Ascending aorta (tissue), 2 donors: ENCODE measurements around the gene PDE4B. TPM values are rescaled to one million over a fixed set of nuclear protein-coding genes. Genes with fewer than 3 reads are reported as not detected.

Experiments used
- DNase-seq, 2 donors: peaks; one replicate each; pipeline ENCODE4 v3.0.0-alpha.2; 2019; ENCODE audit warnings: low spot score in 2 of 2
- H3K27ac ChIP-seq, 2 donors: fragments of 200-600 bp; sonication (generic); one replicate each; pipeline ENCODE4 v1.5.1; 2016 to 2017; ENCODE audit warnings: mild to moderate bottlenecking in 1 of 2
- H3K27me3 ChIP-seq: fragments of 200-600 bp; sonication (generic); one replicate; pipeline ENCODE4 v1.5.1; 2017
- H3K36me3 ChIP-seq, 2 donors: fragments of 200-600 bp; sonication (generic); one replicate each; pipeline ENCODE4 v1.5.1; 2016
- H3K4me1 ChIP-seq, 2 donors: fragments of 200-600 bp; sonication (generic); one replicate each; pipeline ENCODE4 v1.5.1; 2016 to 2017; ENCODE audit warnings: mild to moderate bottlenecking in 1 of 2
- H3K4me3 ChIP-seq, 2 donors: fragments of 200-600 bp; sonication (generic); one replicate each; pipeline ENCODE4 v1.5.1; 2016 to 2017; ENCODE audit warnings: mild to moderate bottlenecking in 1 of 2
- H3K9me3 ChIP-seq, 2 donors: fragments of 200-600 bp; sonication (generic); one replicate each; pipeline ENCODE4 v1.5.1; 2016
- intact Hi-C: fragments of 100-400 bp; cut with DNase I; formaldehyde crosslinking; loops from one replicate; pipeline ENCODE4 v1.15.1; 2023
- total RNA-seq: library from RNA; depleted of rRNA; stranded (reverse); fragments of >200 nt; gene quantifications from one replicate; pipeline ENCODE4 v1.1.0, GENCODE V29; 2016
- TF ChIP-seq, protein P1 (sequence below), 3 experiments: fragments of 200-600 bp in 2 of 3; fragments of 450-650 bp in 1 of 3; sonication (generic) in 2 of 3; IDR thresholded peaks; one replicate each; pipeline ENCODE4 v1.5.1; 2016 to 2019; ENCODE audit warnings: antibody characterized with exemption in 3 of 3, mild to moderate bottlenecking in 1 of 3, moderate library complexity in 1 of 3

PDE4B gene
- total RNA-seq, 1 donor from 2014 or later, result 4.5 TPM

DNA sequence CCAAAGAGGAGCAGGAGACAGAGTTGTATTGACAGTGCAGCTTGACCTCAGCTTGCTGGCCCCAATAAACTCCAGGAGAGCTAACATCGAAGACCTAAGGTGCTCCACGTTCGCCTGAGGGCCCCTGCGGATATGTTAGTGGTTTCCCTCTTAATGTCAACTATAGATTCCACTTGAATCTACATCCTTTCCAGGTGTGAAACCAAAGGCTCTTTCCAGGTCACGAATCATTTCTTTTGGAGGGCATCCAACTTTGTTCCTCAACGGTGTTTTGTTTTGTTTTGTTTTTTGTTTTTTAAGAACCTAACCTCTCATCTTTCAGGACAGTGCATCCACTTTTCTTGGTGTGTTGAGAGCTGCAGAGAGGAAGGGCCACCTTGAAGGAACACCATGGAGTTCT lies 473.7 kb downstream of the PDE4B start:
- no peaks in the 10 kb centered on the region for H3K9me3 ChIP-seq
- H3K4me1 ChIP-seq, result peaks cover 7 to 9% of the 10 kb centered on the region in 2 donors
- H3K27me3 ChIP-seq, result no peaks in the 10 kb centered on the region
- no peaks in the 10 kb centered on the region for H3K36me3 ChIP-seq
- TF ChIP-seq, protein P1, sequence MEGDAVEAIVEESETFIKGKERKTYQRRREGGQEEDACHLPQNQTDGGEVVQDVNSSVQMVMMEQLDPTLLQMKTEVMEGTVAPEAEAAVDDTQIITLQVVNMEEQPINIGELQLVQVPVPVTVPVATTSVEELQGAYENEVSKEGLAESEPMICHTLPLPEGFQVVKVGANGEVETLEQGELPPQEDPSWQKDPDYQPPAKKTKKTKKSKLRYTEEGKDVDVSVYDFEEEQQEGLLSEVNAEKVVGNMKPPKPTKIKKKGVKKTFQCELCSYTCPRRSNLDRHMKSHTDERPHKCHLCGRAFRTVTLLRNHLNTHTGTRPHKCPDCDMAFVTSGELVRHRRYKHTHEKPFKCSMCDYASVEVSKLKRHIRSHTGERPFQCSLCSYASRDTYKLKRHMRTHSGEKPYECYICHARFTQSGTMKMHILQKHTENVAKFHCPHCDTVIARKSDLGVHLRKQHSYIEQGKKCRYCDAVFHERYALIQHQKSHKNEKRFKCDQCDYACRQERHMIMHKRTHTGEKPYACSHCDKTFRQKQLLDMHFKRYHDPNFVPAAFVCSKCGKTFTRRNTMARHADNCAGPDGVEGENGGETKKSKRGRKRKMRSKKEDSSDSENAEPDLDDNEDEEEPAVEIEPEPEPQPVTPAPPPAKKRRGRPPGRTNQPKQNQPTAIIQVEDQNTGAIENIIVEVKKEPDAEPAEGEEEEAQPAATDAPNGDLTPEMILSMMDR (IDR thresholded peaks at IDR 0.05), result no peak
- no peak overlapping the region for H3K4me3 ChIP-seq
- no peak for DNase-seq
- no peak overlapping the region for H3K27ac ChIP-seq
- intact Hi-C loops, result loop anchor here (10.0 kb wide), 1 partner anchor 842 kb away; the partner anchor contains the start of genes LEPR and LEPROT

DNA sequence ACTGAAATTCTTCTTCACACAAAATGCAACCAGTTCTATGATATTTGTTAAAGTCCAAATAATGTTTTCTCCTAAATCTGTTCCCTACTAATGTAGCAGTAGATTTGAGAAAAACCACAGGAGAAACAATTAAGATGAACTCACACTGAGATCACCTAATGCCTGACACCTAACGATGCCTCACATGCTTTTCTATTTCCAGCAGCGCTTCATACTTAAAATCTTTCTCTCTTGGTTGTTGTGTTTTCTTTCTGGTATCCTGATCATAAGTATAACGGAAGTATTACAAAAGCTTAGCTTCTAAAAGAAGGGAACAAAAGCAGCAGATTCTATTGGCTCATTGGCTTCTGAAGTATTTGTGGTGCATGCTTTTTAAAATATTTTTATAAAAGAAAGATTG lies 474.1 kb downstream of the PDE4B start:
- H3K4me3 ChIP-seq, result no peak overlapping the region
- H3K9me3 ChIP-seq, result no peaks in the 10 kb centered on the region
- TF ChIP-seq, protein P1 (IDR thresholded peaks at IDR 0.05), result no peak
- H3K27ac ChIP-seq, result no peak overlapping the region
- intact Hi-C loops, result loop anchor here (10.0 kb wide), 1 partner anchor 842 kb away; the partner anchor contains the start of genes LEPR and LEPROT
- H3K27me3 ChIP-seq, result no peaks in the 10 kb centered on the region
- peaks cover 8 to 12% of the 10 kb centered on the region in 2 donors for H3K4me1 ChIP-seq
- no peak for DNase-seq
- H3K36me3 ChIP-seq, result no peaks in the 10 kb centered on the region

DNA sequence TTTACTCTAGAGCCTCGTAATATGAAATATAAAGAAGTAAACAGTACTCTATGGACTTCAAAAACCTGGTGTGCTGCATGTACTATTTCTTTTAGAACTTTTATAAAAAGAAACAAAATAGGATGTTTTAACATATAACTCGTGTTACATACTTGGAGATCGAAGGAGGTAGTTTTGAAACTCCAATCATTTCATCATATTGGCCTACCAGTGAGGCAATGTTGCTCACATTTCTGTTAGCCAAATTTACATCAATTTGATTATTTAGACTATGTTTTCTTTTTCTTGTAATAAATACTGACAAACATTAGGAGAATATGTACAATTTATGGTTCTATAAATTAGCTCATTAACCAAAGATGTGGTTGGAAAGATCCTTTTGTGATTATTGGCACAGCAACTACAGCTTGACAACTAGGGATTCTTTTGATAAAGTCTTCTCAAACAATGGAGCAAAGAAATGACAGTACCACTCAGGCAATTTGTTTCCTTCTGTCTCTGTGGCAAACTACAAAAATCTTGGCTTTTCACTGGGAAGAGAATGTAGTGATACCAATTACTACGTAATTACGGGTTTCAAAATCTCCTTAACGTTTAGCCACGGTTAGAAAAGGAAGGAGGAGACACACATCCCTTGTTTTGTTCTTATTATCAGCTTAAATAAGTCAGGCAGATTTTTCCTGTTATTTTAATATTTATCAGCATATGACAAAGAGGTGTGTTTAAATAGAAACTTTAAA lies 474.7 kb downstream of the PDE4B start:
- Histone ChIP-seq H3K27me3 (no peaks in the 10 kb centered on the region), H3K4me1 (peaks cover 12 to 17% of the 10 kb centered on the region in 2 donors), H3K36me3 (no peaks in the 10 kb centered on the region), H3K4me3 (no peak overlapping the region), H3K9me3 (no peaks in the 10 kb centered on the region), H3K27ac (no peak overlapping the region)
- TF ChIP-seq, protein P1 (IDR thresholded peaks at IDR 0.05), result no peak
- intact Hi-C loops, result loop anchor here (10.0 kb wide), 1 partner anchor 843 kb away; the partner anchor contains the start of genes LEPR and LEPROT
- DNase-seq, result no peak

DNA sequence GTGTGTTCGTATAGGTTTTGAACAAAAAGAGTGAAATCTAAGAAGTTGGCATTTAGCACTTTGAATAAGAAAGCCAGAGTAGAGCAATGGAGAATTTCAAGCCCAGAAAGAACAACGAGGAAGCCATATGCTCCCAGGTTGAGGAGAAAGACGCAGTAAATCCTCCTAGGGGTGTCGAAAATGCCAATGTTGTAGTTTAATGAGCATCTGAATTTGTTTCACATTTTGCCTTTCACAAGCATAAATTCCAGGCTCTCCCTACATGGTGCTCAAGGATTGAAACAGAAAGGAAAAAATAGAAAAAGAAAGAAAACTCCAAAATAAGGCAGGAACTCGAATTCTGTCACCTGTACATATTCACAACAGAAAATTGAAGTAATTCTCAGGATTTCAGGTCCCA lies 476.5 kb downstream of the PDE4B start:
- Histone ChIP-seq H3K36me3 (no peaks in the 10 kb centered on the region), H3K4me1 (peaks cover 12 to 17% of the 10 kb centered on the region in 2 donors), H3K9me3 (no peaks in the 10 kb centered on the region), H3K27me3 (no peaks in the 10 kb centered on the region), H3K27ac (no peak overlapping the region), H3K4me3 (no peak overlapping the region)
- DNase-seq, result no peak
- intact Hi-C loops, result loop anchor here (10.0 kb wide), 1 partner anchor 844 kb away; the partner anchor contains the start of genes LEPR and LEPROT
- TF ChIP-seq, protein P1 (IDR thresholded peaks at IDR 0.05), result no peak

DNA sequence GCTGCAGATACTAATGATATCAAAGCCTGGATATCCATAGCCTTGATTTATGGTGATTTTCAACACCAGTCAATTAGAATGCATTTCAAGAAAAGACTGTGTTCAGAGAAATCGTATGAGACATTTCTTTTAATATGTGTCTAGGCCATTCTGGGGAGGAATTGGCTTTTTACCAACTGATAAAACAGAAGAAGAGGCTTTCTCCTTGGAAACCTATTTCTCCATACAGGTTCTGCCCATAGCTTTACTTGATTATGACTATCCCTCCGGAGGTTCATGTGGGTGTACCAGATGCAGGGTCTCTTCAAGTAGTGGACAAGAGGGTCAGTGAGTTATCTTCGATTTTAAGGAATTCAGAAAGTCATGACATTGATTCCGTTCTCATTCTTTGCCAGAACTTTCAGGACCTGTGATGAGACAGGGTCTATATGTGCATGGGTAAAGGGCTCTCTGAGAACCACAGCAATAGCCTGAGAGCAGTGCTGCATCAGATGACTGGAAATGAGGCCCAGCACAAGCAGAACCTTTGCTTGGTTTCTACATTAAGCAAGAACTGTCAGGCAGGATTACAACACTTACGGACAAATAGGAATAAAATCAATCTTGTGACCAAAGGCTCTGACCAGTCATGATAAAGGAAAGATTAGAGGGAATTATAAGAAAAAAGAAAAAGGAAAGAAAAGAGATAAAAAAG lies 477.6 kb downstream of the PDE4B start:
- peak in 1 of 2 donors; percentile 76 for DNase-seq
- no peaks in the 10 kb centered on the region for H3K27me3 ChIP-seq
- H3K27ac ChIP-seq, result peak overlapping the region; percentile 26 to 79
- no peak overlapping the region for H3K4me3 ChIP-seq
- H3K9me3 ChIP-seq, result no peaks in the 10 kb centered on the region
- peaks cover 12 to 17% of the 10 kb centered on the region in 2 donors for H3K4me1 ChIP-seq
- intact Hi-C loops, result loop anchor here (1.0 to 10.0 kb wide), 3 partner anchors 47 to 655 kb away; partner anchors contain the start of genes DNAI4 and MIER1
- H3K36me3 ChIP-seq, result no peaks in the 10 kb centered on the region
- TF ChIP-seq, protein P1 (IDR thresholded peaks at IDR 0.05), result no peak
